Right lobe of liver (tissue), 4 donors: ENCODE measurements around the gene PDK3.

Experiments used
- CTCF ChIP-seq, 4 donors: fragments of 200-600 bp in 3 of 4; fragments of 450-650 bp in 1 of 4; IDR thresholded peaks; one replicate each; pipeline versions ENCODE4 v1.5.1 to v1.8.0; 2016 to 2022; ENCODE audit warnings: antibody characterized with exemption in 4 of 4, mild to moderate bottlenecking in 2 of 4
- POLR2A ChIP-seq: fragments of 450-650 bp; IDR thresholded peaks from one replicate; pipeline ENCODE4 v1.6.1; 2017; ENCODE audit warnings: antibody characterized with exemption, mild to moderate bottlenecking
- donor health status: DM: no; HTN: no; CAD: no.
- donor health status: DM: no; HTN: no; CAD: no.
- donor health status: DM: no; HTN: yes; CAD: no.

- TF ChIP-seq POLR2A (no peak), CTCF (IDR thresholded peaks at IDR 0.05) (no peak)
These were observed 13.4 kb downstream of the PDK3 start for GRCh38 chrX:24478509-24478908.
